ENCODE results near the gene PARP8.
"Not testable (repeated sequence)": the region's sequence is repeated elsewhere in the genome, so short reads cannot be mapped to it uniquely, and the experiment has no call there.

PARP8 gene, protein sequence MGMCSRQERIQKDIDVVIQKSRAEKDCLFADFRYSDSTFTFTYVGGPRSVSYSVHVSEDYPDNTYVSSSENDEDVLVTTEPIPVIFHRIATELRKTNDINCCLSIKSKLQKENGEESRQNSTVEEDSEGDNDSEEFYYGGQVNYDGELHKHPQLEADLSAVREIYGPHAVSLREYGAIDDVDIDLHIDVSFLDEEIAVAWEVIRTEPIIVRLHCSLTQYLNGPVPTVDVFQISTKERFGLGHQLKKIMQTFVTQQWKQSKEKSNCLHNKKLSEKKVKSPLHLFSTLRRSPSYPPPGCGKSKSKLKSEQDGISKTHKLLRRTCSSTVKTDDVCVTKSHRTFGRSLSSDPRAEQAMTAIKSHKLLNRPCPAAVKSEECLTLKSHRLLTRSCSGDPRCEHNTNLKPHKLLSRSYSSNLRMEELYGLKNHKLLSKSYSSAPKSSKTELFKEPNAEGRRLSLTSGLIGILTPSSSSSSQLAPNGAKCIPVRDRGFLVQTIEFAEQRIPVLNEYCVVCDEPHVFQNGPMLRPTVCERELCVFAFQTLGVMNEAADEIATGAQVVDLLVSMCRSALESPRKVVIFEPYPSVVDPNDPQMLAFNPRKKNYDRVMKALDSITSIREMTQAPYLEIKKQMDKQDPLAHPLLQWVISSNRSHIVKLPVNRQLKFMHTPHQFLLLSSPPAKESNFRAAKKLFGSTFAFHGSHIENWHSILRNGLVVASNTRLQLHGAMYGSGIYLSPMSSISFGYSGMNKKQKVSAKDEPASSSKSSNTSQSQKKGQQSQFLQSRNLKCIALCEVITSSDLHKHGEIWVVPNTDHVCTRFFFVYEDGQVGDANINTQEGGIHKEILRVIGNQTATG

DNA sequence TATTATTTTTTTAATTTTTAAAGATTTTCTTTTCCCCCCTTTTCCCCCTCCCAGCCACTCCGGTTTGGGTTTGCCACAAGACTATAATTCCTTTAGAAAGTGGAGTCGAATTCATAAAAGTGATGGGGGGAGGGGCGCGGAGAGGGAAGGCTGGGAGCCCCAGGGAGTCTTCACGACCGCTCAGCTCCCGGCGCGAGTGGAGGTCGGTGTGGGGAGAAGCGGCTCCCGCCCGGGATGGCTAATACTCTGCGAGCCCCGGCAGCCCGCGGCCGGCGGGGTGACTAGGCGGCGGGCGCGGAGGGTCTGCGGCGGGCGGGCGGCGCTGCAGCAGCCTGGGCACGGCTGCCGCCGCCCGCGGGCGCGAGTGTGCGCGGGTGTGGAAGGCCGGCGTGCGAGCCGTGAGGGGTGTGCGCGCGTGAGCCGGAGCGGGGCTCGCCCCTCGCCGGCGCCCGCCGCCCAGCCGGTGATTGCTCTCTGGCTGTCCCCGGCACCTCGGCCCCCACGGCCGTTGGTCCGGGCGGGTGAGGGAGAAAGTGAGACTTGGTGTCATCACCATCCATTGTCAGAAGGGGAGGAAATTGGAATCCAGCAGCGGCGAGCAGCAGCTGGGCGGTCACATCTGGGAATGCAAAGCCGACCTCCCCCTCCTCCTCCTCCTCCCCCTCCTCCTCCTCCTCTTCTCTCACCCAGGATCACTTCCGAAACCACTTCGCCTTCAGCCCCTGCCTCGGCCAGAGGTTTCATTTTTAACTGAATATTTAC, at the start of gene PARP8:
TSS of gene PARP8 (plus strand) at position 377 of the 762 bp plus-strand sequence. CDS start 459 bp downstream, outside the sequence.
- peak; percentile 34 for DNase-seq

DNA sequence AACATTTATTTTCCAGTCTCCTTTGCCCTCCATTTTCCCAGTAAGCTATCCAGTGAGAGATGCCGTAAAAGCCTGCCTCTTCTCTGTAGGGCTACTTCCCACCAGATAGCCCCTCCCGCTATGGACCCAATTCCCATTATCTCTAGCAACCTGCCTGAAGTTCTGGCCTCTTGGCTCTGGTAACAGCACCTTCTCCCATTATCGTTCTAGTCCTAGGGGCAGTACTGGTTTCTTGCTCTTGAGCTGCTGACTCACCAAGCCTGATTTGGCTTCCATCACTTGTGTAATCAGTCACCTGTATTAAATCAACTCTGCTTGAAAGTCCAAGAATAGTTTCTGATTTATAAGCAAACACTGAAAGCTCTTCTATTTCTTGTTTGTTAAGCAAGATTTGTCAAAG, 42.8 kb upstream of the PARP8 start:
- no peak for DNase-seq

DNA sequence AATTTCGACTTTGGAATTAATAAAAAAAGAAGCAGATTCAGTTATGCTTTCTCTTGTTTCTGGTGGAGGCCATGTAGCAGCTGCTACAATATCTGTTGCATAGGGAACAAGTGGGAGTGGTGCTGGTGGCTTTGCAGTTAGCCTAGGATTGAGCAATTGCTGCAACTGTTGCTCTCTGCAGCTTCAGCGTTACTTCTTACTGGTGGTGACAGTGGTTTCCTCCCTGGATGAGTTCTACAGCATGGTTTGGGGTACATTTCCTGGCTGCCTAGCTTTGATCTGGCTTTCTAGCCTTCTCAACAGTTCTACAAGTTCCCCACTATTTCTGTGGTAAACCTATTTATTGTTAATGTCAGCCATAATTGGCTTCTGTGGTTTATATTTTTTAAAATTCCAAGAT, 31.6 kb upstream of the PARP8 start:
- not testable (repeated sequence) for DNase-seq

DNA sequence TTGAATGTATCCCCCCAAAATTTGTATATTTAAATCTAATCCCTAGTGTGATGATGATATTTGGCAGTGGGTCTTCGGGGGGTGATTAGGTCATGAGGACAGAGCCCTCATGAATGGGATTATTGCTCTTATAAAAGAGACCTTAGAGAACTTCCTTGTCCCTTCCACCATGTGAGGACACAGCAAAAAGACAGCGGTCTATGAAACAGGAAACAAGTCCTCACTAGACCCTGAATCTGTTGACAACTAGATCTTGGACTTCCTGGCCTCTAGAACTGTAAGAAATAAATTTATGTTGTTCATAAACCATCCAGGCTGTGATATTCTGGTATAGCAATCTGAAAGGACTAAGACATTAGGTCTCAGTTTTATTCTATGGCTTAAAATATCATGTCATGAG, 28.9 kb upstream of the PARP8 start:
- not testable (repeated sequence) for DNase-seq

DNA sequence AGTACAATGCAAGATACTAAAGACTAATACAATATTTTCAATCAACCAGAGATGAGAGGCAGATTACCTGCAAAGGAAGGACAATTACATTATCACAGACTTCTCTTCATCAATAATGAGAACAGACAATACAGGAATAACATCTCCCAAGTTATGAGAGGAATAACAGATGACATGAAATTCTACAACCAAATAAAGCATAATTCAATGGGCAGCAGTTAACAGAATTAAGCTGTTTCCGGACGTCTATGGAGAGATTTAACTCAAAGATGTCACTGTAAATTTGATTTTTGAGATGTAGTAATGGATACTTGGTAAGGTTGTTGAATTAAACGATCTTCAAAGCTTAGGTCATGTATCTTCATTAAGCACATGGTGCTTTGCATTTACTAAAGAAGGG, 19.8 kb upstream of the PARP8 start:
- no peak for DNase-seq

DNA sequence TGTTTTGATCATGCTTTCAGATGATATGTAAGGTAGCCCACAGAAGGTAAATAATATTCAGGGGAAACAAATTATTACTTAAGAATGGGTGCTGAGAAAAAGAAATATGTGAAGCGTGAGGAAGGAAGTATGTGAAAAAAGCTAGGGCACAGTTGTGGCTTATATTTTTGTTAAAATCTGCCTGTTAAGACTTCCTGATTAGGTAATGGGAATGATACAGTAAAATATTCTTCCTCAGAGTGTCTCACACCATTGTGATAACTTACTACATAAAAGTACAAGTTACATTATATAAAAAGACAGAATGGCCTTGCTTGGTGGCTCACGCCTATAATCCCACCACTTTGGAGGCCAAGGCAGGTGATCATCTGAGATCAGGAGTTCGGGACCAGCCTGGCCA, 18.7 kb upstream of the PARP8 start:
- DNase-seq: no peak

DNA sequence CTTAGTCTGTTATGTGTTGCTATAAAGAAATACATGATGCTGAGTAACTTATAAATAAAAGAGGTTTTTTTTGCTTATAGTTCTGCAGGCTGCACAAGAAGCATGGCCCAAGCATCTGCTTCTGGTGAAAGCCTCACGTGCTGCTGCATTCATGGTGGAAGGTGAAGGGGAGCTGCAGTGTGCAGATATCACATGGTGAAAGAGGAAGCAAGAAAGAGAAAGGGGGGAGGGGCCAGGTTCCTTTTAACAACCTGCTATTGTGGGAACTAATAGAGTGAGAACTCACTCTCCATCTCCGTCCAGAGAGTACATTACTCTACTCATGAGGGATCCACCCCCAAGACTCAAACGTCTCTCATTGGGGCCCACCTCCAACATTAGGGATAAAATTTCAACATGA, 12.5 kb upstream of the PARP8 start:
- DNase-seq: no peak

DNA sequence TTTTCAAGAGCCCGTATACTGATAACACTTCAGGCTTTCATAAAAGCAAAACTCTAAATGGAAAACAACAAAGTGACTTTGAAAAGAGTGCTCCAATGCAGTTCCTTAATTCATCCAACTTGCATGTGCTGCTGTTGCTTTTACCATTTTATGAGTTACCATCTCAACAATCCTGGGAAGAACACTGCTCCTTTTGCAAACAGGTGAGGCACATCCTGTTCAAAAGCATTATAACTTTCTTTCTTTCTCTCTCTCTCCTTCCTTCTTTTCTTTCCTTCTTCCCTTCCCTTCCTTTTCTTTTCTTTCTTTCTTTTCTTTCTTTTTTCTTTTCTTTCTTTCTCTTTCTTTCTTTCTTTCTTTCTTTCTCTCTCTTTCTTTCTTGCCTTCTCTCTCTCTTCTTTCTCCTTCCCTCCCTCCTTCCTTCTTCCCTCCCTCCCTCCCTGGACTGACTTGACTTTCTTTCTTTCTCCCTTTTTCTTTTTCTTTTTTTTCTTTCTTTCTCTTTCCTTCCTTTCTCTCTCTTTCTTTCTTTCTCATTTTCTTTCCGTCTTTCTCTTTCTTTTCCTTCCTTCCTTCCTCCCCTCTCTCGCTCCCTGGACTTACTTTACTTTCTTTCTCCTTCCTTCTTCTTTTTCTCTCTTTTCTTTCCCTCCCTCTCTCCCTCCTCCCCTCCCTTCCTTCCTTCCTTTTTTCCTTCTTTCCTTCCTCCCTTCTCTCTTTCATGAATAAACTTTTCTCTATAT, 11.2 kb upstream of the PARP8 start:
- DNase-seq: no peak

DNA sequence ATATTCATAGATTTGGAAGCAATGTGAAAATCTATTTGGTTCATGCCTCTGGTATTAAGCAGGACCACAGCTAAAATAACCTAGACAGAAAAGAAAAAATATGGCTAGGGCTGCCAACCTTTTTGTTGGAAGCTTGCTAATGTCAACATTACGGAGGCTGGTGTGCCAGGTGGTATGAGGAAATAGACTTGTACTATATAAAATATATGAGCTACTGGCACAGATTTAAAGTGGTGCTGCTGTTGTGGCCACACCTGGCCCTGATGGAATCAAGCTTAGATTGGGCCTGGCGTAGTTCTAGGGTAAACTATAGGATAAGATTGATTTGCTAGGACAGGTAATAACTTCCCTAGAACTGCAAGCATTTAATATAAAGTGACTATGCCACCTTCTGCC, 10.6 kb upstream of the PARP8 start:
- DNase-seq: peak; percentile 83

DNA sequence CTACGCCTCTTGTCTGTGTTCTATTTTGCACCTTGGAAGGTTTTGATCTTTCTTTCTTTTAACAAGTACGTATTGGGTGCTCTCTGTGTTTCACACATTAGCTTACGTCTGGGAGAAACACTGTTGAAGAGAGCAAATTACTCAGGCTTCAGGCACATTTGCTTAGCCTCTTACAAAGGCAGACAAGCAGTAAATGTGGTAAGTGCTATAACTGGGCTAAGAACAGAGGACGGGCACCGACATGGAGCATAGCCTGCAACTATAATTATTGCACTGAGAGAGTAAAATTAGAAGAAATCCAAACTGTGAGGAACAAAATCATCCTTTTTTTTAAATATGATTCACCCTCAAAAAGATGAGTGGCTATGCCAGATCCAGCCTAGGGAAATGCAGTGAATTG, 9.4 kb upstream of the PARP8 start:
- DNase-seq: no peak

DNA sequence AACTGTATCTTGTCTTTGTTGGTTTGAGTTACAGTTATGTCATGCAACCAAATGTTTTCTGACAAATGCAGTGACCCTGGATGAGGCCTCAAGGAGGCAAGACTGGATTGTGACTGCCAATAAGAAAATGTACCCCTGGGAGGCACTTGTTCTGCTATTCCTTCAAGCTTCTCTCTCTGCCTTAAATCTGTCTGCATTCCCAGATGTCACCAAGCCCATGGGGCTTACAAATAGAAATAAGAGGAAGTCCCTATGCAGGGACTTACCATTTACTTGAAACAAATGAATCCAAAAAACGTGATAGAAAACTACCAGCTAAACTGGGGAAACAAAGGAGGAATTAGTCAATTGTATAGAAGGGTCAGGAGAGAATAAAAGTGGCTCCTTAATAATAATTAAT, 8.2 kb upstream of the PARP8 start:
- no peak for DNase-seq

DNA sequence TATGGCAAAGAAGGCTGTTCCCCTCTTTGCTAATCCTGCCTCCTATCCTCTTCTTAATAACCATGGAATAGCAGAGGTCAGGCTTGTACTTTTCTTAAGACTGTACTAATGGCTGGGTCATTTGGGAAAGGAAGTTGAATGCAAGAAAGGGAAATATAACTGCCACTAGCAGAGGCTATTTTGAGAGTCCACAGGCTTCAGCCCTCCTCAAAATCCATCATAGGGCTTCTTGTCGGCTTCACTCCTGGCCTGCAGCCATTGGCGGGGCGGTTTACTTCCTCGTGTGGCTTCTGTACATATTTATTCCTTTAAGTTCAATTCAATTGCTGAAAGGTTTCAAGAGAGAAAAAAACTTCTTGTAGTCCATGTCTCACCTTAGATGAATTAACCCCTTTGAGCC, 2.8 kb upstream of the PARP8 start:
- peak; percentile 32 for DNase-seq

DNA sequence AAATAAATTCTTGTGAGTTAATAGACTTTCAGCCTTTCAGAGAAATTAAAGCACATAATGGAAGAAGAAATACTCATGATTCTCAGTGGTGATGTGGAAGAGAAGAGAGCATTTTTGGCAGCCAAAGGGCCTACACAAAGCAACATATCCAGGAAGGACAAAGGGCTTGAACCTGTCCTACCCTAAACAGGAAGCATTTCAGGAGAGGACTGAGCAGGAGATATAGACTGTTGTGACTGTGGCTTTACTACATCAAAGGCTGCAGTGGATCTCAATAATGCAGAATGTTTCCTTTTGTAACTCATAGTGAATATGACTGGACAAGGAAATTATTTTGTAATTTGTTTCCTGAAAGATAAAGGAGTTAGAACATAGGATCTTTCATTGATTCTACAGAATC, 1.3 kb upstream of the PARP8 start:
- DNase-seq: no peak

DNA sequence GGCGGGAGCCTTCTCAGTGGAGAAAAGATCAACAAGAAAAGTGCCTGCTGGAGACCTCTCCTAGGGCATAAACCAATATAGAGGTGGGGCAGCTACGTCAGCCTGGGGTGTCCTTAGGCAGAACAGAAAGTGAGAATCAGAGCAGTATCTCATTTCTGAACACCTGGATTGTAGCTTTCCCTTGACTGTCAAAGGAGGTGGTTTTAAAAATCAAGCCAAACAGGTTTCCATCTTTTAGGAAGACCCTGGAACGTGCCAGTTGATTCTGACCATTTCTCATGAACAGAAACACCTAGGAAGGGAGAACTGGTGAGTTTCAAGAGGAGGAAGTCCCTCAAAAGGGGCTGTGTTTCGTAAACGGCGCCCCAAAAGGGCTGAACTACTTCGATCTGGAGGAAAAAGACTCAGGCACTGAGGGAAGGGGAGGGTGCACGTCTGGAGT, 655 bp upstream of the PARP8 start:
- DNase-seq: not testable (repeated sequence)

DNA sequence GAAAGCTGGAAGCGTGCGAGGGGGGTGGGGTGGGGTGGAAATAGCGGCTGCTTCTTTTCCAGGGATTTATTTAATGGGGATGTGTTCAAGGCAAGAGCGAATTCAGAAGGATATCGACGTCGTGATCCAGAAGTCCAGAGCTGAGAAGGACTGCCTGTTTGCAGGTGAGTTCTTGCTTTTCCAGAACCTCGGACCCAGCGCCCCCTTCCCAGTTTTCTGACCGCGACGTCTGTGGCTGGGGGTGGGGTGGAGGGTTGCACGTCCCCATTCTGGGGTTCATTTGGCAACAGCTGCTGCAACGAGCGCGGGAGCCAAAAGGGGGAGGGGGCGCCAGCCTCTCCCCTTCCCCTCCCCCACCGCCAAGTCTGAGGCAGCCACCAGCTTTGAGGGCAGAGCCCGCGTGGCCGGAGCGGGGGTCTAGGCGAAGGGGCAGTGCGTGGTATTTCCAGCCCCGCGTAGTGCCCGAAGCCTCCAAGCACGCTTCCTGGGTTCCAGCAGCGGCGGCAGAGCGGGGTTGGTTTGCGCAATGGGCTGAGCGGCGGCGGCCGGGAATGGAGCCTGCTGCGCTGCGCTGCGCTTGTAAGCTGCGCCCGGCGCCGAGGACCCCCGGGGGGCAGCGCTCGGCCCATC, 701 bp downstream of the PARP8 start:
- no peak for DNase-seq

DNA sequence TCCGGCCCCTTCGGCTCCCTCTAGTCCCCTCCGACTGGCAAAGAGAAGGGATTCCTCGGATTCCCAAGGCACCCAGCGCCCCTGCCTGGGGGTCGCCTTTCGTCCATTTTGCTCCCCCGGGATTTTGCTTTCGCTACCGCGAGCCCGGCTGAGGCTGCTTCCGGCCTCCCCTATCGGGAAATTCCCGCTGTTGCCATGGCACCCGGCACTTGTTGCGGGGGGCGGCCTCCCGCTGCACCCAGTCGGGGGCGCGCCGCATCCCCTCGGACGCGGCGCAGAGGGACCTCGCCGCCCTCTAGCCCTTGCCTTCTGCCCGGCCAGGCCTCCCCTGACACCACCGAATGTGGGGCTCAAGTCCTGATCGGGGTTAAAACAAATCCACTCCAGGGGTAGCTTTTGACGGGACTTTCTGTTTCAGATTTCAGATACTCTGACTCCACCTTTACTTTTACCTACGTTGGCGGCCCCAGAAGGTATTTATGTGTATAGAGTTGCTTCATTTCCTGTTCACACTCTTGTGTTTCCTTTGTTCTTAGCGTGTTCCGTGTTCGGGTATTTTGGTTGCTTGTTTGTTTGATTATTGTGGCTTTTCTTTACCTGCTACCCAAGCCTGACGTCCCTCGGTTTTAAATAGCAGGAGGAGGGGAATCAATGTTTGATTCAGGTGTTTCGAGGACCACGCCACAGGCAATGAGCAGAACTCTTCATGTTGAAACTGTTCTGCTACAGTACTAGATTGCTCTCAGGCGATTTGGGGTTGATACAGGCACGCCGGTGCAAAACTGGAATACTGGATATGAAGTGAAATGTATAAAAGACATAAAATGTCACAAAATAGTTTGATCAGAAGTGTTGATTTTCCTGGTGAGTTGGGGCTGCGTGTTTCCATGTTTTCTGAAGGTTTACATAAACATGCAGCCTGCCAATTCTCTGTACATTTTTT, 1.5 kb downstream of the PARP8 start:
- DNase-seq: peak; percentile 65

DNA sequence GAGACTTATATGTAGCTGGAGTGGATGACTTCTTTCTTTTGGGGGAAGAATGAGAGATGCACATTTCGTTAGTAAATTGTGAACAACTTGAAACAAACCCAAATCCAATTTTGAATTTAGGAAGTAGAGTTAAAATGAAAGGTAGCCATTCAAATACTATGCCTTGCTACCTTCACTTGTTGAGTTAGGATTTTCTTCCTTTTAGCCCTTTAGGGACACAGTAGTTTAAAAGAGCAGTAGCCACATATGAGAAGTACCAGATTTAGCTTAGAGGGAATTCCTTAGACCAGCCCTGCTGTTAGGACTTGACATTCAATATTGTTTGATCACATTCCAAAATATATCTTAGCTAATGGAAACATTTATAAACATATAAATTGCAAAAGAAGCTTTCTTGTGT, 2.2 kb downstream of the PARP8 start:
- DNase-seq: not testable (repeated sequence)

DNA sequence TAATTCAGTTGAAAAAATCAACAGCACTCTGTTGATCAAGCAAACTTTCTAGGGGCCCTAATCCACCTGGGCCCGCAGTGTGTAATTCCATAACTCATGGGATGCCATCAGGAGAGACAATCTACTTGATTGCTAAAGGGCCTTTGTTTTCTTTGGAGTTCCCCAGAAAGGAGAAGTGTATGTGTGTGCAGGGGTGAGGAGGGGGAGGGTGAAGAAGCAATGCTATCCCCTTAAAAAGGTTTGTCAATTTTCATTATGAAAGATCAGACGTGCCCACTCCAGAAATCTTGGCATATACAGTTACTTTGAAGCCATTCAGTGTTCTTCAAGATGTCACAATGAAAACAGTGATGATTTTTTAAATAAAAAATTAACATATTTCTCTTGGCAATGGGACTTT, 6.2 kb downstream of the PARP8 start:
- no peak for DNase-seq

DNA sequence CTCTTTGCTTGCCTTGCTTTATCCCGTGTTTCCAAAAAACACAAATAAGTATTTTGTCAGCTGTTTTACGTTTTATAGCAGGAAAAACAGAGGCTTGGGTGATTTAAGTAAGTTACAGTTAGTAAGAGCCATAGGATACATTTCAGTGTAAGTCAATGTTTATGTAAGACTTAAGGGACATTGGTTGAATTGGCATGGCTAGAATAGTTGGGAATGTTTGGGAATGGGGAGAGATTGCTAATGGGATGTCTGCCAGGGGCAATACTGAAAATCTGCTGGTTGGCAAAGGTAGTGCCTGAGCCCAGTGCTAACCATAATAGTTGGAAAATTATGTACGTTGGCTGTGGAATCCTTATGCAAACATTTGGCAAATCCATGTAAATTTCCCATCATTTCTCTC, 7.0 kb downstream of the PARP8 start:
- DNase-seq: not testable (repeated sequence)

DNA sequence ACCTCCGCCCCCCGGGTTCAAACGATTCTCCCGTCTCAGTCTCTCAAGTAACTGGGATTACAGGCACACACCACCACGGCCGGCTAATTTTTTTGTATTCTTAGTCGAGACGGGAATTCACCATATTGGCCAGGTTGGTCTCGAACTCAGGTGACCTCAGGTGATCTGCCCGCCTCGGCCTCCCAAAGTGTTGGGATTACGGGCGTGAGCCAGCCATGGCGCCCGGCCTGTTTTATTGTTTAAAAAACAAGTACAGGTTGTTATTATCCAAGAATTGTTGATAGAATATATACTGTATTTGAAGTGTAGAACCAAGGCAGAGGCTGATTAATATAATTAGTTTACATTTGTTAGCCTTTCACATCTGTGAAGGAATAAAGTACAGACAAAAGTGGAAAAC, 8.9 kb downstream of the PARP8 start:
- no peak for DNase-seq

DNA sequence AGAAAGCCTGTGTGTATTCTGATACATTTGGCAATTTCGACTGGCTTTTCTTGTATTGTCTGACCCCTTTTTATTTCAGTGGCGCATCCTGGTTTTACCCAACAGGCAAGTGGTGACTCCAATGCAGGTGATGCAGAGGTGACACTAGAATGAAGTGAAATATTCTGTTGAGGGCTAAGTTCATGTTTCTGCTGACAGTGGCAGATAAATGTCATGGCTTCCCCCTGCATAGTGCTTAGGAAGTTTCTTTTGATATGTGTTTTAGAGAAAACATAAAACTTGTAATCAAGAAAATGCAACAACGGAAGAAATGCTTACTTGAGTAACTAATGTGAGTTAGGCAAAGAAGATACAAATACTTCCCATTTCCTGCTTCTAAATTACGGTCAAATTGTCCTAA, 13.1 kb downstream of the PARP8 start:
- DNase-seq: not testable (repeated sequence)
